Measurements from ENCODE around the gene ACO2. TPM values are rescaled to one million over a fixed set of nuclear protein-coding genes. Genes with fewer than 3 reads are reported as not detected.

Gene ACO2
- total RNA-seq, 1 donor from 2014 or later = 67.2 TPM

DNA sequence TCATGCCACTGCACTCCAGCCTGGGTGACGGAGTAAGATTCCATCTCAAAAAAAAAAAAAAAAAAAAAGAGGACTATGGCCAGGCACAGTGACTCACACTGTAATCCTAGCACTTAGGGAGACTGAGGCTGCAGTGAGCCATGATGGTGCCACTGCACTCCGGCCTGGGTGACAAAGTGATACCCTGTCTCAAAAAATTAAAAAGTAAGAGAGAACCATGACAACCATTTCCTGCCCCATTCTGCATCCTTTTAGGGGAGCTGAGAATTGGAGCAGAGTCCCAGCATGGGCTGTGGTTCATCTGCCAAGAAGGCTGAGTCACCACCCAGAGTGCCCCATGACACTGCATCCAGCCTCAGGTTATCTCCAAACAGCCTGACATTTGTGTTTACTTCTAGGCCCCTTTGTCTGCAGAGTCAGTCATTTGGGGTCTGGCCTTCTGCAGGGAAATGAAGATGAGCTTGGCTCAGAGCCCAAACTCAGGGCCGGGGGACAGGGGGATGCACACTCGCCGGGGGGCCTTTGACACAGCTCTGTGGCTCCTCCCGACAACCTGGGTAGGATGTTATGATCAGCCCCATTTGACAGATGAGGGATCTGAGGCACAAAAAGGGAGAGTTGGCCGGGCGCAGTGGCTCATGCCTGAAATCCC lies 96.6 kb downstream of the ACO2 start:
- no peaks in the 10 kb centered on the region for H3K27me3 Mint-ChIP-seq (ENCODE audit: low read depth, unreplicated experiment)
- DNase-seq (ENCODE audit: low read depth) (peak; percentile 81), FAIRE-seq (peak; percentile 55)
- Histone ChIP-seq H3K4me1 (ENCODE audit: insufficient read depth, low read length) (peaks cover 46% of the 10 kb centered on the region), H3K27me3 (ENCODE audit: insufficient read depth, low read length) (no peaks in the 10 kb centered on the region), H3K36me3 (ENCODE audit: insufficient read depth, low read length) (no peaks in the 10 kb centered on the region), H3K9ac (ENCODE audit: low read length) (no peak overlapping the region), H3K4me3 (ENCODE audit: insufficient read depth, low read depth, low read length) (no peak overlapping the region), H2AFZ (ENCODE audit: low read depth, low read length) (no peak overlapping the region), H3K79me2 (ENCODE audit: insufficient read depth, low read length) (no peaks in the 10 kb centered on the region), H3K4me2 (ENCODE audit: low read length) (peak overlapping the region; percentile 44), H3K27ac (ENCODE audit: low read depth, low read length) (peak overlapping the region; percentile 61), H3K9me3 (ENCODE audit: insufficient read depth, low read depth, low read length) (no peaks in the 10 kb centered on the region), H4K20me1 (ENCODE audit: insufficient read depth, low read length) (no peaks in the 10 kb centered on the region)
- peaks cover 29% of the 10 kb centered on the region for H3K4me1 Mint-ChIP-seq (ENCODE audit: low read depth, unreplicated experiment)
- no peaks in the 10 kb centered on the region for H3K9me3 Mint-ChIP-seq (ENCODE audit: unreplicated experiment)
- H3K27ac Mint-ChIP-seq (ENCODE audit: unreplicated experiment) = peak overlapping the region; percentile 79
- H3K36me3 Mint-ChIP-seq (ENCODE audit: low read depth, unreplicated experiment) = no peaks in the 10 kb centered on the region
- TF ChIP-seq, protein P1, sequence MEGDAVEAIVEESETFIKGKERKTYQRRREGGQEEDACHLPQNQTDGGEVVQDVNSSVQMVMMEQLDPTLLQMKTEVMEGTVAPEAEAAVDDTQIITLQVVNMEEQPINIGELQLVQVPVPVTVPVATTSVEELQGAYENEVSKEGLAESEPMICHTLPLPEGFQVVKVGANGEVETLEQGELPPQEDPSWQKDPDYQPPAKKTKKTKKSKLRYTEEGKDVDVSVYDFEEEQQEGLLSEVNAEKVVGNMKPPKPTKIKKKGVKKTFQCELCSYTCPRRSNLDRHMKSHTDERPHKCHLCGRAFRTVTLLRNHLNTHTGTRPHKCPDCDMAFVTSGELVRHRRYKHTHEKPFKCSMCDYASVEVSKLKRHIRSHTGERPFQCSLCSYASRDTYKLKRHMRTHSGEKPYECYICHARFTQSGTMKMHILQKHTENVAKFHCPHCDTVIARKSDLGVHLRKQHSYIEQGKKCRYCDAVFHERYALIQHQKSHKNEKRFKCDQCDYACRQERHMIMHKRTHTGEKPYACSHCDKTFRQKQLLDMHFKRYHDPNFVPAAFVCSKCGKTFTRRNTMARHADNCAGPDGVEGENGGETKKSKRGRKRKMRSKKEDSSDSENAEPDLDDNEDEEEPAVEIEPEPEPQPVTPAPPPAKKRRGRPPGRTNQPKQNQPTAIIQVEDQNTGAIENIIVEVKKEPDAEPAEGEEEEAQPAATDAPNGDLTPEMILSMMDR (IDR thresholded peaks at IDR 0.05; ENCODE audit: insufficient read depth, low read depth, low read length) = no peak
- TF ChIP-seq EZH2 (IDR thresholded peaks at IDR 0.05; ENCODE audit: insufficient read depth, low read length) = no peak
- H3K4me3 Mint-ChIP-seq (ENCODE audit: unreplicated experiment) = no peak overlapping the region

DNA sequence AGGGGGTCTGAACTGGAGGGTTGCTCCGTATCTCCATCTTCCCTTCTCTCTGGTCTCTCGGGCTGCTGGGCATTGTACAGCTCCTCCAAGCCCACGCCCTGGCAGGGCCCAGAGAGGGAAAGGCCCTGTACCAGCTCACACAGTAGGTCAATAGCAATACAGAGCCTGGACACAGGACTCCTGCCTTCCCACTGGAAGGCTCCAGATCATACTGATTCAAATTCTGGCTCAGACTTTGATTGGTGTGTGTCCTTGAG lies 98.5 kb downstream of the ACO2 start:
- no peak overlapping the region for H3K9ac ChIP-seq (ENCODE audit: low read length)
- peaks cover 15% of the 10 kb centered on the region for H3K4me1 Mint-ChIP-seq (ENCODE audit: low read depth, unreplicated experiment)
- no peaks in the 10 kb centered on the region for H3K9me3 ChIP-seq (ENCODE audit: insufficient read depth, low read depth, low read length)
- H3K36me3 Mint-ChIP-seq (ENCODE audit: low read depth, unreplicated experiment) = peaks cover 2% of the 10 kb centered on the region
- H3K27me3 ChIP-seq (ENCODE audit: insufficient read depth, low read length) = no peaks in the 10 kb centered on the region
- no peaks in the 10 kb centered on the region for H3K79me2 ChIP-seq (ENCODE audit: insufficient read depth, low read length)
- FAIRE-seq (no peak), DNase-seq (ENCODE audit: low read depth) (no peak)
- H3K36me3 ChIP-seq (ENCODE audit: insufficient read depth, low read length) = no peaks in the 10 kb centered on the region
- H3K27ac ChIP-seq (ENCODE audit: low read depth, low read length) = no peak overlapping the region
- no peak overlapping the region for H3K4me2 ChIP-seq (ENCODE audit: low read length)
- H3K27ac Mint-ChIP-seq (ENCODE audit: unreplicated experiment) = no peak overlapping the region
- H3K4me3 Mint-ChIP-seq (ENCODE audit: unreplicated experiment) = no peak overlapping the region
- no peaks in the 10 kb centered on the region for H3K27me3 Mint-ChIP-seq (ENCODE audit: low read depth, unreplicated experiment)
- TF ChIP-seq, protein P1 (IDR thresholded peaks at IDR 0.05; ENCODE audit: insufficient read depth, low read depth, low read length) = no peak
- TF ChIP-seq EZH2 (IDR thresholded peaks at IDR 0.05; ENCODE audit: insufficient read depth, low read length) = no peak
- no peaks in the 10 kb centered on the region for H4K20me1 ChIP-seq (ENCODE audit: insufficient read depth, low read length)
- H3K4me3 ChIP-seq (ENCODE audit: insufficient read depth, low read depth, low read length) = no peak overlapping the region
- peaks cover 27% of the 10 kb centered on the region for H3K4me1 ChIP-seq (ENCODE audit: insufficient read depth, low read length)
- no peak overlapping the region for H2AFZ ChIP-seq (ENCODE audit: low read depth, low read length)
- H3K9me3 Mint-ChIP-seq (ENCODE audit: unreplicated experiment) = no peaks in the 10 kb centered on the region

DNA sequence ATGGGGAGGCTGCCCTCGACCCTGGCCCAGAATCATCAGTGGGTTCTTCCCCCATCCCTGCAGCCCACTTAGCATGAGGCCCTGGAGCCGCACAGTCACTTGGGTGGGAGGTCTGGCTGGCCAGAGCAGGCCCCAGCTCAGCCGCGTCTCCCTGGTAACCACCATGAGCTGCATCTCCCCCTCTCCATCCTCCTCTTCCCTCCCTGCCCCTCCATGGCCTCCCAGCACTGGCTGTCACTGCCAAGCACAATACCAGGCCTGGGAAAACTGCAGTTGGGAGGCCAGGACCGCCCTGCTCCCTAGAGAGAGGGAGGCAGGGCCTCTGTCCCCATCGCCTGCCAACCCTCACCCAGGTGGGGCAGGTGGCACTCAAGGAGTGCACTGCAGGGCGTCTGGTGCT lies 99.9 kb downstream of the ACO2 start:
- no peak for FAIRE-seq

More for the DNA sequence above, 99.9 kb downstream of the ACO2 start:
- Histone ChIP-seq H3K9me3 (ENCODE audit: insufficient read depth, low read depth, low read length) (no peaks in the 10 kb centered on the region), H3K36me3 (ENCODE audit: insufficient read depth, low read length) (no peaks in the 10 kb centered on the region), H4K20me1 (ENCODE audit: insufficient read depth, low read length) (no peaks in the 10 kb centered on the region), H3K4me2 (ENCODE audit: low read length) (no peak overlapping the region), H3K4me3 (ENCODE audit: insufficient read depth, low read depth, low read length) (no peak overlapping the region), H2AFZ (ENCODE audit: low read depth, low read length) (no peak overlapping the region), H3K27me3 (ENCODE audit: insufficient read depth, low read length) (no peaks in the 10 kb centered on the region), H3K79me2 (ENCODE audit: insufficient read depth, low read length) (no peaks in the 10 kb centered on the region), H3K27ac (ENCODE audit: low read depth, low read length) (no peak overlapping the region), H3K9ac (ENCODE audit: low read length) (no peak overlapping the region), H3K4me1 (ENCODE audit: insufficient read depth, low read length) (peaks cover 15% of the 10 kb centered on the region)
- H3K36me3 Mint-ChIP-seq (ENCODE audit: low read depth, unreplicated experiment) = peaks cover 2% of the 10 kb centered on the region
- no peak for DNase-seq (ENCODE audit: low read depth)
- H3K4me1 Mint-ChIP-seq (ENCODE audit: low read depth, unreplicated experiment) = peaks cover 6% of the 10 kb centered on the region
- H3K9me3 Mint-ChIP-seq (ENCODE audit: unreplicated experiment) = no peaks in the 10 kb centered on the region
- no peak overlapping the region for H3K27ac Mint-ChIP-seq (ENCODE audit: unreplicated experiment)
- H3K4me3 Mint-ChIP-seq (ENCODE audit: unreplicated experiment) = peak overlapping the region; percentile 8
- TF ChIP-seq EZH2 (IDR thresholded peaks at IDR 0.05; ENCODE audit: insufficient read depth, low read length) = no peak
- TF ChIP-seq, protein P1 (IDR thresholded peaks at IDR 0.05; ENCODE audit: insufficient read depth, low read depth, low read length) = no peak
- H3K27me3 Mint-ChIP-seq (ENCODE audit: low read depth, unreplicated experiment) = no peaks in the 10 kb centered on the region

All from astrocyte (in vitro differentiated cells and primary cell).